Retinal pigment epithelial cell (primary cell): ENCODE measurements around the gene ADAMTS17.

Experiments
- DNase-seq: peaks from one replicate; pipeline ENCODE4 v3.0.0-alpha.2; 2010; ENCODE audit warnings: low read depth
- H3K4me3 ChIP-seq: 2 replicates; pipeline ENCODE4 v1.5.1; 2011; ENCODE audit warnings: mild to moderate bottlenecking, low read length, control low read depth, moderate library complexity
- CTCF ChIP-seq: conservative IDR thresholded peaks from 2 replicates; pipeline ENCODE4 v1.5.1; 2011; ENCODE audit warnings: low read depth, low read length, control low read depth, inconsistent platforms

ADAMTS17 gene

GRCh38 chr15:99985878-99986277 is 355.9 kb downstream of the ADAMTS17 start:
- TF ChIP-seq CTCF, result no peak
- DNase-seq, result no peak
- no peak overlapping the region for H3K4me3 ChIP-seq

- no peak for DNase-seq
- H3K4me3 ChIP-seq, result no peak overlapping the region
- TF ChIP-seq CTCF, result no peak
These were observed 357.1 kb downstream of the ADAMTS17 start for GRCh38 chr15:99984491-99985243.

- DNase-seq, result no peak
- TF ChIP-seq CTCF, result no peak
- no peak overlapping the region for H3K4me3 ChIP-seq
These were observed 357.9 kb downstream of the ADAMTS17 start for GRCh38 chr15:99983886-99984286.

- no peak for TF ChIP-seq CTCF
- DNase-seq, result no peak
- H3K4me3 ChIP-seq, result no peak overlapping the region
These were observed 358.4 kb downstream of the ADAMTS17 start for GRCh38 chr15:99983171-99983885.

- no peak overlapping the region for H3K4me3 ChIP-seq
- no peak for DNase-seq
- no peak for TF ChIP-seq CTCF
These were observed 359.1 kb downstream of the ADAMTS17 start for GRCh38 chr15:99982662-99983061.

GRCh38 chr15:99981839-99982658 is 359.7 kb downstream of the ADAMTS17 start:
- TF ChIP-seq CTCF, result no peak
- no peak overlapping the region for H3K4me3 ChIP-seq
- no peak for DNase-seq
